T-helper 1 cell treated with Interleukin-12 subunit alpha and Interleukin-12 subunit beta and Interleukin-4 antibody, amounts not matched to agents 30 μg/mL and 1 μg/mL, for 36 hours (primary cell): ENCODE results near the gene DENND1C.
A peak's percentile ranks its signal among the peaks of the same experiment; 100 is the strongest.
"Not testable (repeated sequence)": the region's sequence is repeated elsewhere in the genome, so short reads cannot be mapped to it uniquely, and the experiment has no call there.

Experiments
- H3K27ac Mint-ChIP-seq: one replicate; pipeline ENCODE4 v1.8.0; 2021; ENCODE audit warnings: mild to moderate bottlenecking, mixed read lengths
- H3K27me3 Mint-ChIP-seq: one replicate; pipeline ENCODE4 v1.8.0; 2021; ENCODE audit warnings: low read depth, mixed read lengths
- H3K36me3 Mint-ChIP-seq: one replicate; pipeline ENCODE4 v1.8.0; 2021; ENCODE audit warnings: low read depth, mixed read lengths
- H3K4me1 Mint-ChIP-seq: one replicate; pipeline ENCODE4 v1.8.0; 2021; ENCODE audit warnings: low read depth, mixed read lengths
- H3K4me3 Mint-ChIP-seq: one replicate; pipeline ENCODE4 v1.8.0; 2021; ENCODE audit warnings: mild to moderate bottlenecking, moderate library complexity, mixed read lengths
- H3K9me3 Mint-ChIP-seq: one replicate; pipeline ENCODE4 v1.8.0; 2021; ENCODE audit warnings: mixed read lengths

Gene DENND1C

DNA sequence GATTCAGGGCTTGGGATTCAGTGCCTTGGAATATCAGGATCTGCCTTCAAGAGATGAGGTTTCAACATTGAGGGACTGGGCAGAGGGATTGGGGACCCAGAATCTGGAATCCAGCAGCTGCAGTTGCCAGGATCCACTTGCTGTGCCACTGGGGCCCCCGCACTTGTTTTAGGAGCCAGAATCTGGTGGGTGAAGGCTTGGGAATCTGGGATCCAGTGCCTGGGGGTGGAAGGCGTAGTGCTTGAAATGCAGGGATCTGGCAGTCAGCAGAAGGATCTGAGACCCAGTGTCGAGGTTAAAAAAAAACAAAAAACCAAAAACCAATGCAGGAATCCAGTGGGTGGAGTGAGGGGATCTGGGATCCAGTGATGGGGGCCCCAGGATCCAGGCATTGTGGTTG lies 40.7 kb downstream of the DENND1C start:
- Mint-ChIP-seq H3K9me3 (no peaks in the 10 kb centered on the region), H3K27me3 (no peaks in the 10 kb centered on the region), H3K36me3 (peaks cover 6% of the 10 kb centered on the region), H3K4me1 (peaks cover 2% of the 10 kb centered on the region), H3K4me3 (no peak overlapping the region), H3K27ac (no peak overlapping the region)

DNA sequence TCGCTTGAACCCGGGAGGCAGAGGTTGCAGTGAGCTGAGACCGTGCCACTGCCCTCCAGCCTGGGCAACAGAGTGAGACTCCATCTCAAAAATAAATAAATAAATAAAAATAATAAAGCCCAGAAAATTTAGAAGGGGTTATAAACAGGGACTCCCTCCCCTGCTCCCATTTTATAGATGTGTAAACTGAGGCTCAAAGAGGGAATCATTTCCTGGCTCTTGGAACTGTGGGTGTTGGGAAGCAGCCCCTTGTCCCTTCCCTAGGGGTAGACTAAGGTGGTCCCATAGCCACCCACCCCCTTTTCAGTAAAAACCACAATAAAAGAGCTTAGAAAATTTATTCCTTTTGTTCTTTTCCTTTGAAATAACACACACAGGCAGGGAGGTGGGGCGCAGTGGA lies 41.8 kb downstream of the DENND1C start:
- H3K27ac Mint-ChIP-seq = no peak overlapping the region
- no peak overlapping the region for H3K4me3 Mint-ChIP-seq
- no peaks in the 10 kb centered on the region for H3K9me3 Mint-ChIP-seq
- H3K4me1 Mint-ChIP-seq = peaks cover 2% of the 10 kb centered on the region
- peaks cover 6% of the 10 kb centered on the region for H3K36me3 Mint-ChIP-seq
- no peaks in the 10 kb centered on the region for H3K27me3 Mint-ChIP-seq

DNA sequence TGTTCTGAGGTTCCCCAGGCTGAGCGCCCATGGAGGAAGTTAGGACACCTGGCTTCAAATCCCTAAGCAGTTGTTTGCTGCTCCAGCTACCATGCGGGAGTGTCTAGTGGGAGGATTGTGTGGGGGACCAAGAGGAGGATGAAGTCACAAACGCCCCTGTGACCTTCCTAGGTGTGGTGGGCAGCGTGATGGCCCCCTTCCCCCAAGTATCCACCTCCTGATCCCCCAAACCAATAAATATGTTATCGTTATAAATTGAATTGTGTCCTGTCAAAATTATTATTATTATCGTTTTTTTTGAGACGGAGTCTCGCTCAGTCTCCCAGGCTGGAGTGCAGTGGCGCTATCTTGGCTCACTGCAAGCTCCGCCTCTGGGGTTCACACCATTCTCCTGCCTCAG lies 47.9 kb downstream of the DENND1C start, which contains the start of gene SLC25A41:
TSS of gene SLC25A41 (minus strand) at position 101 of the 400 bp plus-strand sequence. CDS start at position 31, 70 bp downstream.
- Mint-ChIP-seq H3K36me3 (no peaks in the 10 kb centered on the region), H3K27me3 (no peaks in the 10 kb centered on the region), H3K9me3 (no peaks in the 10 kb centered on the region), H3K27ac (no peak within 1 kb of the TSS), H3K4me3 (no peak within 1 kb of the TSS), H3K4me1 (peaks cover 2% of the 10 kb centered on the region)

DNA sequence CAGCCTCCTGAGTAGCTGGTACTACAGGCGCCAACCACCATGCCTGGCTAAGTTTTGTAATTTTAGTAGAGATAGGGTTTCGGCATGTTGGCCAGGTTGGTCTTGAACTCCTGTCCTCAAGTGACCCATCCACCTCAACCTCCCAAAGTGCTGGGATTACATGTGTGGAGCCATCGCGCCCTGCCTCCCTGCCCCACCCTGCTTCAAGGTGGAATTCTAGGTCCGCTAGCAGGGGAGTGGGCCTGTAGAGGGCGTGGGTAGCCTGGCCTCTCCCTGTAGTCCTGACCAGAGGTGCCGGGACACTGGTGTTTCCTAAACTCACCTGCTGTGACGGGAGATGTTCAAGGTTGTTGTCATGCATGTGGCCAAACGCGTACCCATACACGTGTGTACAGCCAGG lies 48.4 kb downstream of the DENND1C start:
- H3K4me1 Mint-ChIP-seq = peaks cover 2% of the 10 kb centered on the region
- H3K36me3 Mint-ChIP-seq = no peaks in the 10 kb centered on the region
- H3K27ac Mint-ChIP-seq = no peak overlapping the region
- no peaks in the 10 kb centered on the region for H3K9me3 Mint-ChIP-seq
- no peaks in the 10 kb centered on the region for H3K27me3 Mint-ChIP-seq
- no peak overlapping the region for H3K4me3 Mint-ChIP-seq

DNA sequence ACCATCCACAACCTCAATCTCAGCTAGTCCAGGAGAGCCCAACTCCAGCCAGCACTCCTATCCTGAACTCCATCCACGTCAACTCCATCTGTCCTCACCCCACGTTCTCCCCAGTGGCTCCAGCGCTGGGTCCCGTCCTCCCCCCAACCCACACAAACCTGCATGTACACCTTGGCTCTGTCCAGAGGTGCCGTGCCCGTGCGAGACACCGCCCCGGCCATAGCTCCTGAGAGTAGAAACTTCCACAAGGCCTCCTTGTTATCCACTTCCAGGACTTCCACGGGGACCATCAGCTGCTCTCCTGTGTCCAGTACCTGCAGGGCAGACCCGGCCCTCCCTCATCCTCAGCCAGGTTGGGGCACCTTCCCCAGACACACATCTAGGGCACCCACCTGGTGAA lies 49.7 kb downstream of the DENND1C start:
- Mint-ChIP-seq H3K4me3 (no peak overlapping the region), H3K4me1 (peaks cover 2% of the 10 kb centered on the region), H3K9me3 (no peaks in the 10 kb centered on the region), H3K27ac (peak overlapping the region; percentile 0), H3K27me3 (no peaks in the 10 kb centered on the region), H3K36me3 (no peaks in the 10 kb centered on the region)

DNA sequence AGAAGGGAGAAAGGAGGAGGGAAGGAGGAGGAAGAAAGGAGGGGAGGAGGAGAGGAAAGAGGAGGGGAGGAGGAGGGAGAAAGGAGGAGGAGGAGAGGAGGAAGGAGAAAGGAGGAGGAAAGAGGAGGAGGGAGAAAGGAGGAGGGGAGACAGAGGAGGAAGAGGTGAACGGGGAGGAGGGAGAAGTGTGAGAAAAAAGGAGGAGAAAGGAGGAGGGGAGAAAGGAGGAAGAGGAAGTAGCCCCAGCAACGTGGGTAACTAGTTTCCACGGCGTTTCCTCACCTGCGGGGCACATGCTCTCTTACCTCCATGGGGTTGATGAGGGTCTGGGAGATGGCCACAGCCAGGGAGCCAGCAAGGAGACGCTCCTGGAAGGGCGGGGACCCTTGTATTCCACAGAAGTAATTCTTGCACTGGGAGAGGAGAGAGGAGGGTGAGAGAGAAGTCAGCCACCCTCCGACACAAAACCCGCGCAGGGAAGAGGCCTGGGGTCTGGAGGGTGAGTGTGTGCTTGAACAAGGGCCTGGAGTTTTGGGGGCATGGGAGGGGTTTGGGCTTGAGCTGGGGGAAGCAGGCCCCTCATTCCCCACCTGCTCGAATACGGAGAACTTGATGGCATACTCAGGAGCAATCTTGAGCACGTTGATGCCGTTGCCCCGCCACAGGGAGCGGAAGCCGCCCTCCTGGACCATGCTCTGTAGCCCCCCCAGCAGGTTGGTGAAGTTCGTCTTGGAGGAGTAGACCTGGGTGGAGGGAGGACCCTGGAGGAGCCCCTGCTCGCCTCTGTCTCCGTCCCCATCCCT lies 52.0 kb downstream of the DENND1C start:
- H3K27me3 Mint-ChIP-seq = no peaks in the 10 kb centered on the region
- no peak overlapping the region for H3K4me3 Mint-ChIP-seq

DNA sequence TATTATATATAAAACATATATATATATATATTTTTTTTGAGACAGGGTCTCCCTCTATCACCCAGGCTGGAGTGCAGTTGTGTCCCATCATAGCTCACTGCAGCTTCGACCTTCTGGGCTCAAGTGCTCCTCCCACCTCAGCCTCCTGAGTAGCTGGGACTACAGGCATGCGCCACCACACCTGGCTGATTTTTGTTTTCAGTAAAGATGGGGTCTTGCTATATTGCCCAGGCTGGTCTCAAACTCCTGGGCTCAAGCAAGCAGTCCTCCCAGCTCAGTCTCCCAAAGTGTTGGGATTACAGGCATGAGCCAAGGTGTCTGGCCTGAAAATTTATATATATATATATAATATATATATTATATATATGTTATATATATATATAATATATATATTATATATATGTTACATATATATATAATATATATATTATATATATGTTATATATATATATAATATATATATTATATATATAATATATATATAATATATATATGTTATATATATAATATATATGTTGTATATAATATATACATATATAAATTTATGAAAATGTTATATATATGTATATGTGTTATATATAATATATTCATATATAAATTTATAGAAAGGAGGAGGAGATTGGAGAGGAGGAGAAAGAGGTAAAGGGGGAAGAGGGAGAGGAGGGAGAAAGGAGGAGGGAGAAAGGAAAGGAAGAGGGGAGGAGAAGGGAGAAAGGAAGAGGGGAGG lies 52.7 kb downstream of the DENND1C start:
- H3K4me3 Mint-ChIP-seq, H3K9me3 Mint-ChIP-seq, H3K4me1 Mint-ChIP-seq, H3K27ac Mint-ChIP-seq, H3K27me3 Mint-ChIP-seq, H3K36me3 Mint-ChIP-seq: not testable (repeated sequence)

More for the DNA sequence above, 52.0 kb downstream of the DENND1C start:
- H3K36me3 Mint-ChIP-seq = no peaks in the 10 kb centered on the region
- H3K9me3 Mint-ChIP-seq = no peaks in the 10 kb centered on the region
- H3K4me1 Mint-ChIP-seq = peaks cover 3% of the 10 kb centered on the region
- H3K27ac Mint-ChIP-seq = no peak overlapping the region

DNA sequence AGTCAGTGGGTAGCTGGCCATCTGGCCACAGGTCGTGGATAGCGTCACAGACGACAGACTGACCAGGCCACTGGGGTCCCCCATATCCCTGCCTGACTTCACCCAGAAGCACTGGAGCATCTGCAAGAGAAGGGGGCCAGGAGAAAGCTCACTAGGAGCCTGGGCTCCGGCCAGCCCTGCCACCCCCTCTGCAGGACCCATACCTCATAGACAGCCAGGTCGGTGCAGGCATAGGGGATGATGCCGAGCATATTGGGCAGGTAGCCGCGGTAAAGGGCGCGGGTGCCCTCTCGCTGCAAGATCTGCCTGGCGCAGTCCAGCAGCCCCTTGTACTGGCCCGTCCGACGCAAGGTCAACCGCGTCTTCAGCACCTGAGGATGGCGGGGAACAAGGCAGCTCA lies 54.5 kb downstream of the DENND1C start:
- Mint-ChIP-seq H3K4me1 (peaks cover 19% of the 10 kb centered on the region), H3K36me3 (peaks cover 6% of the 10 kb centered on the region), H3K4me3 (no peak overlapping the region), H3K9me3 (no peaks in the 10 kb centered on the region), H3K27me3 (no peaks in the 10 kb centered on the region), H3K27ac (no peak overlapping the region)

DNA sequence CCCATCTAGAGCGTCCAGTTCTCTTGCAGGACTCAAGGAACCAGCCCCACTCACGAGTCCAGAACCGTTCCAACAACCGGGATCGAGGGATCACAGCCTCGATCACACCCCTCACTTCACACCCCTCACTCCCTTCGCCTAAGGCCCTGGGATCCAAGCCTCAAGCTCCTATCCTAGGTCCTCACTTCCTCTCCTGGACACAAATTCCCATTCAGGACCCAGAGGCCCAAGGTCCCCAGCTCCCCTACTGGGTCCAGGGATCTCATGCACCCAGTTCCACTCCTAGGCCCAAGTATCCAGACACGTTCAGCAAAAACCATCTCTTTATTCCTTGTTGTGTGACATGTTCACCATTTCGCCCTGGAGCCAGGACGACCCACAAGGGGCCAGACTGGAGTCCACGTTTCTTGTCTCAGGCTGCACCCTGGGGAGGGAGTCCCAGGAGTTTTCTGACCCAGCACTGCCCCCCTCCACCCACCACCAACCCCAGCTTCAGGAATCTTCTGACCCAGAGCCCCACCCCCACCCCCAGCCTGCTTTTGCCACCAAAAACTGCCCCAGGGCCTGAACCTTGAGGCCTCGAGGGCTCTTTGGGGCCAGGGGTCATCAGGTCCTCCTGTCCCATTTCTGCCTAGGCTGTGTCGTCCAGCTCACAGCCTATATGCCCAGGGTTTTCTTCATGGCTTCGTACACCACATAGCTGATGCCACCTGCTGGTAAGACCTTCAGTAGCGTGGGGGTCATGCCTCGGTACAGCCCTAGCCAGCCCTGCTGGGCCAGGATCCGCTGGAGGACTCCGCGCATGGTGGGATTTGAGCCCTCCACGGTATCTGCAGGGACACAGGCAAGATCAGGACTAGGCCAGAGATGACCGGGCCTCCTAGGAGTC lies 55.6 kb downstream of the DENND1C start:
- H3K4me3 Mint-ChIP-seq = peak overlapping the region; percentile 75
- peaks cover 6% of the 10 kb centered on the region for H3K36me3 Mint-ChIP-seq
- peaks cover 20% of the 10 kb centered on the region for H3K4me1 Mint-ChIP-seq
- no peaks in the 10 kb centered on the region for H3K27me3 Mint-ChIP-seq
- no peaks in the 10 kb centered on the region for H3K9me3 Mint-ChIP-seq
- peak overlapping the region; percentile 87 for H3K27ac Mint-ChIP-seq

DNA sequence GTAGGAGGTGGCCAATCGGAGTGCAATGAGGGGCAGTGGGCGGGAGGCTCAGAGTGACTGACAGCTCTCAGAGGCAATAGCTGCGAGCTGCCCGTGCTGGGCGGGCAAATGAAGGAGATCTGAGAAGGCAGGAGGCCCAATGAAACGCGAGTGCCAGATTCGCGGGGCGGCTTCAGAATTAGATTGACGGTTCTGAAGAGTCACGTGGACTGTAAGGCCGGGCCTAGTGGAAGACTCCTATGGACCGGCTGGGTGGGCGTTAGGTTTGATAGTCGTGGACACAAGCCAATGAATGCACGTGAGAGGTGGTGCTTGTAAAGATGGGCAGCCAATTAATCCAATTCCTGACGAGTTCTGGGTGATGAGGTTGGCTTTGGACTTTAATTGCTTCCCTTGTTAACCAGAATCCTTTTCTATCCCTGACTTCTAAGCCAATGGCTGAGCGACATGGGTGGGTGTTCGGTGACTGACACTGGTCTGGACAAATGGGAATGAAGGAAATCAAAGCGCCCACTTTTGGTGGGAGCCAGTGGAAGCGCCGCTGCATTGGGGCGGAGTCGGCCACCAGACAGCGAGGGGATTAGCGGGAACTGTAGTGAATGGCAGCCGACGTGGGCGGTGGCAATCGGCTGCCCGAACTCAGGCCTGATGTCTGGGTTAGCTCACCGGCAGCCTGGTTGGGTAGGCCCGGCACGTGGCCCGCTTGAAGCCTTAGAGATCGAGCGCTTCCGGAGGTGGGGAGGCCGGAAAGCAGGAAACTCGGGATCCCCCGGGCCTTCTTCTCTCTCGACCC lies 56.5 kb downstream of the DENND1C start:
- H3K4me1 Mint-ChIP-seq = peaks cover 20% of the 10 kb centered on the region
- H3K27me3 Mint-ChIP-seq = no peaks in the 10 kb centered on the region
- H3K27ac Mint-ChIP-seq = peak overlapping the region; percentile 87
- no peaks in the 10 kb centered on the region for H3K9me3 Mint-ChIP-seq
- peaks cover 8% of the 10 kb centered on the region for H3K36me3 Mint-ChIP-seq
- H3K4me3 Mint-ChIP-seq = peak overlapping the region; percentile 75

DNA sequence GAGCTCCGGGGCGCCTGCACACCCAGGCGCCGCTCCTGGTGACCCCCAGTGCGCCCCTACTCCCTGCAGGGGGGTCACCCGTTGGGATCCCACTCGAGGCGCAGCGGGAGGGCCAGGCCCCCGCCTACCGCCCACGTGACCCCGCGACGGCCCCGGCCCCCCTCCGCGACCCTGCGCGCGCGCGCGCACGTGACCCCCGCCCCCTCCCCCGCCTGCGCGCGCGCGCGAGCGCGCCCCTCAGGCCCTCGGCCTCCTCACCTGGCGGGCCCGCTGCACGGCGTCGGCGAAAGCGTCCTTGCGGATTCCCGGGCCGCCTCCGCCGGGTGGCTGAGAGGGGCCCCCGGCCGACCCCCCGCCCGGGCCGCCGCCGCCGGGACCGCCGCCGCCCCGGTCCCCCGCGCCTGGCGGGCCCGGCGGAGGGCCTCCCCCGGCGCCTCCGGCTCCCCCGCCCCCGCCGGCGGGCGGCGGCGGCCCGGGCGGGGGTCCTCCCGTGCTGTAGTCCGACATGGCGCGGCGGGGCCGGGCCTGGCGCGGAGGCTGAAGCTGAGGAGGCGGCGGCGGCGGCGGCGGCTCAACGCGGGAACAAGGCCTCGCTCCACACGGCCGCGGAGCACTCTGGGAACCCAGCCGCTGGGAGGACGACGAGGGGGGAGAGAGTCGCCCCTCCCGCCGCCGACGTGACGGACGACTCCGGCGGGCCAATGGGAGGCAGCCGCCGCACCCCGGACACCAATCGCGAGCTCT lies 57.2 kb downstream of the DENND1C start, which contains the start of gene KHSRP:
TSS of gene KHSRP (minus strand) at position 617 of the 744 bp plus-strand sequence. CDS start at position 507, 110 bp downstream.
- peak within 1 kb of the TSS; percentile 90 for H3K4me3 Mint-ChIP-seq
- H3K36me3 Mint-ChIP-seq = peaks cover 12% of the 10 kb centered on the region
- H3K27me3 Mint-ChIP-seq = no peaks in the 10 kb centered on the region

DNA sequence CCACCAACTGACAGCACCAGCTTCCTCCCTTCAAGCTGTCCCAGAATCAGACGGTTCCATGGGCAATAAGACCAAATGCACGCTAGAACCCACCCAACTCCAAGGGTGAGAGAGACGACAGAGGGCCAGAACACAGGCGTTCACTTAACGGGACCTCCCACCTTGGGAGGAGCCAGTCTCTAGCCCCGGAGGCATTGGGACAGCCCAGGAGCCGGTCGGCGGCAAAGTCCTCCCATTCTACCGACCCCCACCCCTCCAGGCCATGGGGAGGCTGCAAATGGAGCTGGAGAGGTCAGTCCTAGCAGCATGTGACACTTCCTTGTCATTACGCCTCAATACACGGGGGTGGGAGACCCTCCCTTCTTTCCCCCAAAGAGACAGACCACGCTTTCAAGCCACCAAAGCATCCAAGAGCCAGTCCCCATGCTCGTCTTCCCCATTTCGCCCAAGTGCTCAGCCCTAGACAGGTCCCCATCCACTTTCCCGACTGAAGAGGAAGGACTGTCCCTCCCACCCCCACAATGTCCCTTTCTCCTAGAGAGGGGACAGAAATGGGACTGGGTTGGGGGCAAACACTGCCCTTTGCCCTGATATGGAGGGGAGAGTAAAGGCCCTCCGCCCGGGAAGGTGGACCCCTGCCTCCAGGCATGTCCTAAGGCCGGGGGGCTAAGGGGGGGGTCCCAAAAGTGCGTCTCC lies 57.9 kb downstream of the DENND1C start:
- Mint-ChIP-seq H3K27me3 (no peaks in the 10 kb centered on the region), H3K27ac (peak overlapping the region; percentile 76), H3K36me3 (peaks cover 14% of the 10 kb centered on the region), H3K9me3 (no peaks in the 10 kb centered on the region), H3K4me3 (peak overlapping the region; percentile 90), H3K4me1 (peaks cover 20% of the 10 kb centered on the region)

More for the DNA sequence above, 57.2 kb downstream of the DENND1C start, which contains the start of gene KHSRP:
- Mint-ChIP-seq H3K27ac (peak within 1 kb of the TSS; percentile 87), H3K4me1 (peaks cover 20% of the 10 kb centered on the region), H3K9me3 (no peaks in the 10 kb centered on the region)
